K562 (cell line): ENCODE data around the gene GCC1. TPM values are rescaled to one million over a fixed set of nuclear protein-coding genes. Genes with fewer than 3 reads are reported as not detected.

Source experiments
- ATAC-seq: fragments of 200-7000 bp; cut with Tn5 transposase; 3 replicates; pipeline ENCODE4 v1.9.1; 2020; ENCODE audit warnings: moderate library complexity
- BruUV-seq: library from RNA; stranded (reverse); fragments of 400-500 nt; replicated peaks from 2 replicates; lab custom pipeline; 2021; lab: Mats Ljungman, UMichigan
- CTCF ChIA-PET: fragments of 300-600 bp; formaldehyde crosslinking; extraction: SDS; loops from one replicate; lab custom pipeline; 2021; ENCODE audit warnings: low intra/inter-chr PET ratio; lab: Yijun Ruan, JAX
- POLR2A ChIA-PET: fragments of 300-600, 350-650 bp; sonication (Branson Sonifier 250); formaldehyde crosslinking; extraction: SDS; loops from one replicate; lab custom pipeline; 2021; ENCODE audit warnings: antibody characterized with exemption, inconsistent platforms; lab: Yijun Ruan, JAX
- DNase-seq, 4 experiments: peaks; one replicate each; pipeline versions ENCODE4 v3.0.0 to v3.0.0-alpha.2; 2011 to 2018; ENCODE audit warnings: low spot score in 3 of 4, mixed read lengths in 3 of 4; ENCODE audit errors: extremely low read depth in 1 of 4
- FAIRE-seq: peaks from 2 replicates; lab custom pipeline; 2011; peaks lifted over from hg19 to GRCh38; lab: Jason Lieb, UNC
- H2AFZ ChIP-seq: 2 replicates; pipeline ENCODE4 v1.6.0; 2011; ENCODE audit warnings: low read depth, low read length, control low read depth, inconsistent platforms
- H3K27ac ChIP-seq: fragments of 200-600 bp; 3 replicates; pipeline ENCODE4 v1.8.0; 2011; ENCODE audit warnings: low read depth, mild to moderate bottlenecking, control low read depth, inconsistent platforms, low read length, moderate library complexity, mixed read lengths; ENCODE audit errors: extremely low read depth
- H3K27me3 ChIP-seq, 2 experiments: fragments of 300-600 bp in 1 of 2; 2 replicates in 1 of 2; 3 replicates in 1 of 2; pipeline versions ENCODE4 v1.6.0 to v1.8.0; 2011; ENCODE audit warnings: inconsistent platforms in 2 of 2, low read length in 2 of 2, mild to moderate bottlenecking in 1 of 2, mixed read lengths in 1 of 2, moderate library complexity in 1 of 2; ENCODE audit not compliant: control insufficient read depth in 2 of 2, insufficient read depth in 2 of 2
- H3K36me3 ChIP-seq: fragments of 300-600 bp; 3 replicates; pipeline ENCODE4 v1.8.0; 2011; ENCODE audit warnings: mild to moderate bottlenecking, low read length, inconsistent platforms; ENCODE audit not compliant: control insufficient read depth, insufficient read depth
- H3K4me1 ChIP-seq, 2 experiments: fragments of 200-600 bp in 1 of 2; replicated peaks in 1 of 2; 2 replicates in 1 of 2; 3 replicates in 1 of 2; pipeline versions ENCODE4 v1.5.1 to v1.8.0; 2011; ENCODE audit warnings: inconsistent platforms in 2 of 2, low read length in 2 of 2, mild to moderate bottlenecking in 1 of 2, mixed read lengths in 1 of 2, moderate library complexity in 1 of 2; ENCODE audit not compliant: control insufficient read depth in 2 of 2, insufficient read depth in 2 of 2
- H3K4me2 ChIP-seq: 2 replicates; pipeline ENCODE4 v1.6.1; 2011; ENCODE audit warnings: low read length, control low read depth, inconsistent platforms, mixed read lengths; ENCODE audit not compliant: insufficient read depth
- H3K4me3 ChIP-seq: fragments of 200-600 bp; sonication (generic), shearing (Covaris generic); 2 replicates; pipeline ENCODE4 v1.5.1; 2016; ENCODE audit warnings: control low read depth, inconsistent platforms
- H3K79me2 ChIP-seq: fragments of 200-600 bp; 3 replicates; pipeline ENCODE4 v1.8.0; 2011; ENCODE audit warnings: low read length, inconsistent platforms; ENCODE audit not compliant: control insufficient read depth, insufficient read depth
- H3K9ac ChIP-seq, 2 experiments: 2 replicates each; pipeline versions ENCODE4 v1.6.0 to v1.6.1; 2011; ENCODE audit warnings: low read depth in 2 of 2, low read length in 2 of 2, control low read depth in 1 of 2, inconsistent platforms in 1 of 2, mild to moderate bottlenecking in 1 of 2, mixed read lengths in 1 of 2; ENCODE audit not compliant: insufficient read depth in 1 of 2
- H3K9me1 ChIP-seq: one replicate; pipeline ENCODE4 v1.6.0; 2011; ENCODE audit warnings: inconsistent platforms, mild to moderate bottlenecking, low read length, moderate library complexity; ENCODE audit not compliant: control insufficient read depth, insufficient read depth
- H3K9me3 ChIP-seq: replicated peaks from 2 replicates; pipeline ENCODE4 v1.5.1; 2011; ENCODE audit warnings: low read depth, low read length, inconsistent platforms; ENCODE audit not compliant: control insufficient read depth, insufficient read depth
- H4K20me1 ChIP-seq: replicated peaks from 2 replicates; pipeline ENCODE4 v1.6.1; 2011; ENCODE audit warnings: low read length, inconsistent platforms, mixed read lengths; ENCODE audit not compliant: control insufficient read depth, insufficient read depth
- CBX3 ChIP-seq, 2 experiments: IDR thresholded peaks; 1 replicate in 1 of 2; 2 replicates in 1 of 2; pipeline ENCODE4 v1.6.1; 2012; ENCODE audit warnings: inconsistent platforms in 2 of 2, low read length in 2 of 2, borderline replicate concordance in 1 of 2, control low read depth in 1 of 2
- CBX5 ChIP-seq: IDR thresholded peaks from 2 replicates; pipeline ENCODE4 v1.6.1; 2014; ENCODE audit warnings: low read depth, borderline replicate concordance
- CREB1 ChIP-seq, 2 experiments: sonication (generic) in 1 of 2; formaldehyde crosslinking in 1 of 2; IDR thresholded peaks; 2 replicates each; pipeline versions ENCODE4 v1.6.1 to v1.8.0; 2012 to 2022; ENCODE audit warnings: inconsistent platforms in 1 of 2, mild to moderate bottlenecking in 1 of 2, missing genetic modification reagents in 1 of 2, moderate library complexity in 1 of 2
- HINFP ChIP-seq: fragments of 450-650 bp; conservative IDR thresholded peaks from 2 replicates; pipeline ENCODE4 v1.6.1; 2016; ENCODE audit warnings: missing genetic modification characterization, low read depth, mild to moderate bottlenecking, control low read depth, missing compliant biosample characterization
- KAT8 ChIP-seq: fragments of 450-650 bp; IDR thresholded peaks from 2 replicates; pipeline ENCODE4 v1.6.1; 2016; ENCODE audit warnings: low read depth, mild to moderate bottlenecking
- MEF2A ChIP-seq: IDR thresholded peaks from 2 replicates; pipeline ENCODE4 v1.6.1; 2011; ENCODE audit warnings: low read depth, mild to moderate bottlenecking, low read length, moderate library complexity; ENCODE audit not compliant: control insufficient read depth
- TFE3 ChIP-seq: fragments of 450-650 bp; formaldehyde crosslinking; IDR thresholded peaks from 2 replicates; pipeline ENCODE4 v1.4.0; 2020; ENCODE audit warnings: mild to moderate bottlenecking, mixed read lengths
- ZFP36 ChIP-seq: fragments of 150-350 bp; IDR thresholded peaks from 2 replicates; pipeline ENCODE4 v1.6.1; 2018; ENCODE audit warnings: low read length, low read depth; ENCODE audit not compliant: partially characterized antibody
- ZNF445 ChIP-seq: fragments of 250-450 bp; sonication (Bioruptor Pico); IDR thresholded peaks from 2 replicates; pipeline ENCODE4 v1.4.0; 2020; ENCODE audit warnings: low read depth, mild to moderate bottlenecking, moderate library complexity
- ZNF764 ChIP-seq: fragments of 250-450 bp; sonication (Bioruptor Pico); IDR thresholded peaks from 2 replicates; pipeline ENCODE4 v1.4.0; 2020; ENCODE audit warnings: low read depth, mild to moderate bottlenecking, moderate library complexity
- WGBS: fragments of 100-300 bp; shearing (Covaris generic); methylation state at CpG from one replicate; pipeline ENCODE4 v1.1.6; 2016; ENCODE audit warnings: low coverage, mixed read lengths; ENCODE audit not compliant: insufficient coverage; ENCODE audit errors: missing lambda C conversion rate; 5-methylcytosine and 5-hydroxymethylcytosine counted together
- in situ Hi-C: fragments of 300-500 bp; cut with MboI; formaldehyde crosslinking; loops from 4 replicates; pipeline ENCODE4 v1.15.0; 2018; ENCODE audit warnings: inconsistent platforms, mixed read lengths
- intact Hi-C: fragments of 100-400 bp; cut with micrococcal nuclease; formaldehyde crosslinking; loops from 2 replicates; pipeline ENCODE4 v1.14.2; 2022
- polyA plus RNA-seq, 8 experiments: library from polyadenylated mRNA; depleted of rRNA in 4 of 8; stranded (reverse) in 5 of 8; unstranded in 3 of 8; fragments of >200 nt; fragmentation: Nextera tagmentation in 2 of 8; fragmentation: Illumina TruSeq in 1 of 8; extraction: Ambion mirVana in 2 of 8; extraction: Trizol in 1 of 8; gene quantifications; 2 replicates each; pipeline versions ENCODE4 v1.2.1 to v1.2.3, GENCODE V29; 2011 to 2014; ENCODE audit warnings: inconsistent platforms in 1 of 8, missing spikeins in 1 of 8
- total RNA-seq, 7 experiments: library from RNA; depleted of rRNA in 6 of 7; stranded (reverse); fragments of >200 nt in 6 of 7; fragmentation: Illumina TruSeq in 2 of 7; extraction: Trizol in 2 of 7; gene quantifications; 2 replicates each; pipeline versions ENCODE4 v1.2.1 to v1.2.3, GENCODE V29; 2011 to 2021; ENCODE audit warnings: low replicate concordance in 1 of 7

GCC1 gene
- total and polyA plus RNA-seq, 9 of the 15 experiments (the other 6 are each of a cell fraction or from before 2014, with no cell fraction given): 1.9 to 19.8 (median 10.9) TPM

GRCh38 chr7:127546313-127546712, 39.1 kb downstream of the GCC1 start:
- Histone ChIP-seq H3K4me3 (no peak overlapping the region), H3K9ac (no peak overlapping the region), H3K4me2 (no peak overlapping the region), H3K9me3 (no peaks in the 10 kb centered on the region), H3K9me1 (no peaks in the 10 kb centered on the region), H3K27me3 (no peaks in the 10 kb centered on the region; a peak in 1 of 5 replicates), H3K4me1 (no peaks in the 10 kb centered on the region), H3K27ac (no peak overlapping the region), H3K36me3 (no peaks in the 10 kb centered on the region), H3K79me2 (no peaks in the 10 kb centered on the region), H4K20me1 (no peaks in the 10 kb centered on the region), H2AFZ (no peak overlapping the region)
- BruUV-seq: no TSS peak
- no peak for DNase-seq
- TF ChIP-seq ZNF764 (CRISPR knock-in tag): no peak
- no peak for TF ChIP-seq CREB1 (IDR thresholded peaks at IDR 0.05)
- no peak for TF ChIP-seq CREB1 (CRISPR knock-in tag; IDR thresholded peaks at IDR 0.05)
- TF ChIP-seq CBX3 (IDR thresholded peaks at IDR 0.05; ENCODE audit: borderline replicate concordance in 1 of 2, low read length in 2 of 2): peak in 1 of 2 experiments; percentile 57; a peak in 1 of 3 replicates
- peak; percentile 77 for TF ChIP-seq ZFP36
- 0 out of 2 replicates have a peak, but pooled peaks have one; percentile 58 for TF ChIP-seq CBX5
- ChIA-PET POLR2A (no interaction called here), CTCF (no interaction called here)
- ATAC-seq: no peak
- intact Hi-C loops (no loop called here), in situ Hi-C loops (no loop called here)
- no peak for FAIRE-seq
- WGBS: 6% methylated on average over 1 of the region's 1 CpG

DNA sequence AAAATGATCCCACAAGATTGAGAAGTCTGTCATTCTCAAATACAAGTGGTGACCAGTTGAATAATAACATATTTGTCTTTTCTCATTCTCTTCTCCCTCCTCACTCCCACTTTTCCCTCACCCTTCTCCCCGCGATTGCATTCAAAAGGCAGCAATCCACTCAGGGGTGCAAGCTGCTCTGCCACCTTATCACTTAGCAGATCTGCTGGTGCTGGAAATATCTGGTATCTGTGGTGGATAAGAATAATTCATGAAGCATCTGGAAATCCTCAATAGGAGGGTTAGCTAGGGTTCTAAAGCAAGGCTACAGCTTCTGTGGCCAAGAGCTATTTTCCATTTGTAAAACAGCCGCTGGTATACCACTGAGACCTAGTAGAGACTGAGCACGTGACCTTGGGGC, 43.8 kb downstream of the GCC1 start:
- H3K4me3 ChIP-seq: no peak overlapping the region
- ChIA-PET POLR2A (no interaction called here), CTCF (interaction anchor here (0.6 kb wide), 1 partner anchor 9 kb away, joined by 4 read pairs; no protein-coding TSS in a partner anchor)
- no peaks in the 10 kb centered on the region for H4K20me1 ChIP-seq
- H3K9me3 ChIP-seq: no peaks in the 10 kb centered on the region
- FAIRE-seq (no peak), ATAC-seq (no peak), DNase-seq (no peak)
- WGBS: 1% methylated on average over 4 of the region's 4 CpGs
- in situ Hi-C loops: no loop called here
- peaks cover 14 to 23% of the 10 kb centered on the region in 2 experiments; a peak in 4 of 5 replicates for H3K27me3 ChIP-seq
- intact Hi-C loops: no loop called here
- no TSS peak for BruUV-seq
- no peak overlapping the region for H3K9ac ChIP-seq
- no peak overlapping the region for H3K4me2 ChIP-seq
- no peaks in the 10 kb centered on the region for H3K9me1 ChIP-seq
- H3K79me2 ChIP-seq: no peaks in the 10 kb centered on the region
- H3K27ac ChIP-seq: no peak overlapping the region
- no peak overlapping the region for H2AFZ ChIP-seq
- H3K4me1 ChIP-seq: no peaks in the 10 kb centered on the region
- no peaks in the 10 kb centered on the region for H3K36me3 ChIP-seq
- TF ChIP-seq ZNF445 (CRISPR knock-in tag) (no peak), KAT8 (no peak), HINFP (tag) (no peak), TFE3 (CRISPR knock-in tag) (peak; percentile 44), MEF2A (no peak), ZNF764 (CRISPR knock-in tag) (no peak)
